Measurements from ENCODE around the gene WTIP.

DNA sequence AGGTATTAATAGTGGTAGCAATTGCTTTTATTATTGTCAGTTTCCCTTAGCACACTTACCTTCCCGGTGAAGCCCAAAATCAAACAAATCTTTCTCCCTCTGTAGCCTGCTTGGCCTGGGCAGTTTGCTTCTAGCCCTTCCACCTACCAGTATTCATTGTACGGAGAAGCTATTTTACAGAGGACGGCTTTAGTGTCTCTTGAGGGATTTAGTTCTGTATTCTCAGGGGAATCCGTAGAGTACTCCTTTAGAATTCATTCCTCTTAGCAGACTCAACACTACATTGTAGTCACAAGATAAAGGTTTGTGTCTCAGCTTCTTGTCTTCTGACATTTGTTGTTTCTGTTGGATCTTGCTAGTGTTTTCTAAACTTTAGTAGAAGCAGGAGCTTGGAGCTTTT lies 24.1 kb upstream of the WTIP start:
- TF ChIP-seq ESRRG (CRISPR knock-in tag; IDR thresholded peaks at IDR 0.05) (no peak), ZFP30 (CRISPR knock-in tag; IDR thresholded peaks at IDR 0.05) (no peak), ZNF8 (CRISPR knock-in tag; IDR thresholded peaks at IDR 0.05) (no peak), ZFP3 (CRISPR knock-in tag; IDR thresholded peaks at IDR 0.05) (no peak)
- TF ChIP-seq, protein P1, sequence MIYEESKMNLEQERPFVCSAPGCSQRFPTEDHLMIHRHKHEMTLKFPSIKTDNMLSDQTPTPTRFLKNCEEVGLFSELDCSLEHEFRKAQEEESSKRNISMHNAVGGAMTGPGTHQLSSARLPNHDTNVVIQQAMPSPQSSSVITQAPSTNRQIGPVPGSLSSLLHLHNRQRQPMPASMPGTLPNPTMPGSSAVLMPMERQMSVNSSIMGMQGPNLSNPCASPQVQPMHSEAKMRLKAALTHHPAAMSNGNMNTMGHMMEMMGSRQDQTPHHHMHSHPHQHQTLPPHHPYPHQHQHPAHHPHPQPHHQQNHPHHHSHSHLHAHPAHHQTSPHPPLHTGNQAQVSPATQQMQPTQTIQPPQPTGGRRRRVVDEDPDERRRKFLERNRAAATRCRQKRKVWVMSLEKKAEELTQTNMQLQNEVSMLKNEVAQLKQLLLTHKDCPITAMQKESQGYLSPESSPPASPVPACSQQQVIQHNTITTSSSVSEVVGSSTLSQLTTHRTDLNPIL (CRISPR knock-in tag; IDR thresholded peaks at IDR 0.05; ENCODE audit: low read depth) = no peak

All from SK-N-SH treated with all-trans-retinoic acid at 6 μM for 48 hours (cell line).